GM12874 (cell line): ENCODE measurements around the gene KTI12.

Experiments
- CTCF ChIP-seq: IDR thresholded peaks from 2 replicates; pipeline ENCODE4 v1.5.1; 2011; ENCODE audit warnings: low read depth, mild to moderate bottlenecking, control low read depth, low read length, moderate library complexity; ENCODE audit not compliant: insufficient read depth

KTI12 gene

GRCh38 chr1:52003877-52004276, 29.7 kb downstream of the KTI12 start:
- TF ChIP-seq CTCF: no peak

GRCh38 chr1:52002038-52002917, 31.3 kb downstream of the KTI12 start:
- peak; percentile 80 for TF ChIP-seq CTCF

- no peak for TF ChIP-seq CTCF
These were observed 34.9 kb downstream of the KTI12 start for GRCh38 chr1:51998701-51999100.

- TF ChIP-seq CTCF: no peak
These were observed 35.6 kb downstream of the KTI12 start for GRCh38 chr1:51997974-51998382.

- no peak for TF ChIP-seq CTCF
These were observed 43.1 kb downstream of the KTI12 start, which contains the start of gene RAB3B for GRCh38 chr1:51990478-51990965. Gene RAB3B, minus strand, starts transcription at chr1:51990700. Its CDS starts 13,583 bp downstream, at chr1:51977117.

- TF ChIP-seq CTCF: no peak
These were observed 43.8 kb downstream of the KTI12 start for GRCh38 chr1:51989582-51990477.

GRCh38 chr1:51988254-51988653, 45.4 kb downstream of the KTI12 start:
- no peak for TF ChIP-seq CTCF
